Measurements from ENCODE around the gene FAM32A.

GRCh38 chr19:16175954-16176353, 9.3 kb upstream of the FAM32A start:
- TF ChIP-seq CTCF (IDR thresholded peaks at IDR 0.05) (no peak), REST (IDR thresholded peaks at IDR 0.05; ENCODE audit: low read depth, low read length) (no peak), POLR2AphosphoS5 (IDR thresholded peaks at IDR 0.05; ENCODE audit: low read depth, low read length) (no peak), TCF12 (IDR thresholded peaks at IDR 0.05) (no peak), CHD2 (IDR thresholded peaks at IDR 0.05; ENCODE audit: low read length, partially characterized antibody) (no peak)

Data from SK-N-SH (cell line).